HG03354 (cell line): ENCODE measurements around the gene DGKZ.

ENCODE experiments used
- ATAC-seq: cut with Tn5 transposase; IDR thresholded peaks from one replicate; pipeline ENCODE4 v1.9.1; 2021; ENCODE audit warnings: mild to moderate bottlenecking; ENCODE audit not compliant: unreplicated experiment, poor library complexity, severe bottlenecking

Gene DGKZ

GRCh38 chr11:46326813-46327416 is 20.3 kb upstream of the DGKZ start:
- ATAC-seq = no peak

- ATAC-seq = no peak
Observed at GRCh38 chr11:46327829-46328228, 19.4 kb upstream of the DGKZ start.

DNA sequence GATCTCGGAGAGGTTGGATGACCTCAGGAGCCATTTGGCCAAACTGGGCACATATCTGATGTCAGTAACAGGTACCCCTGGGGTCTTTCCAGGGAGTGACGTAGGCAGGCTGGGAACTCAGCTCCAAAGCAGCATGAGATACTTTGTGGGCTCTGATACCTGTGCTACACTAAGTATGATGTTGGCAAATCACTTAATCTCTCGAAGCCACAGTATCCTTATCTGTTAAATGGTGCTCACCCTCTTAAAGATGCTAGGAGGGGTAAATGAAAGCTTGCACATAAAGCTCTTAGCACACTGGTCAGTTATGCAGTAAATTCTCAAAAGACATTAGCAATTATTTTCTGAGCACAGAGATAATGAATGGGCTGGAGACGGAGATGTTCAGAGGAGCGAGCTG is 17.1 kb upstream of the DGKZ start:
- no peak for ATAC-seq

DNA sequence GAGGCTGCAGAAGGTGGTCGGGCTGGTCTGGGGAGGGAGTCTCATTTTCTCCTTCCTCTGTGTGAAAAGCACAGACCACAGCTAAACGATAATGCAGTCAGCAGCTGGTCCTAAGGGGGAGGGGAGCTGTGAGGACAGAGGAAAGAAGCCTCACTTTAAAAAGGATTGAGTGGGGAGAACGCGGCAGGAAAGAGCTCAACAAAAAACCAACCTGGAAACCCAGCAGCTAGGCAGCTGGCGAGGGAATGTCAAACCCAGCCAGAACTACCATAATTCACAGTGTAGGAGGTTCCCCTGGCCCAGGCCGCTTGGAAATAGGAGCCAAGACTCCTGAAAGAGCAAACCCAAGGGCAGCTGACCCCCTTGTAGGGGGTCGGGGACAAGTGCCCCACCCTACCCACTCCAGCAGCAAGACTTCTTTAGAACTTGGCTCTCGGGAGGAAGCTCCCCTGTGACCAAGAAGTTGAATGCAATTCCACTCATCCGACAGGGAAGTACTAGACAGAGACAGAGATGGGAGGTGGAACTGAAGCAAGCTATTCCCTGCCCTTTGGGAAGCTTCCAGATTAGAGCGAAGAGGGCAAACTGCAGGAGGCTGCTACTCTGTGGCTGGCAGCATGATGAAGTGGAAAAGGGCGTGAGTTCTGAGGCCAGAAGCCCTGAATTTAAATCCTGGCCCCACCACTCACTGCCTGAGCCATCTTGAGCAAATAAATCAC is 16.5 kb upstream of the DGKZ start:
- no peak for ATAC-seq

DNA sequence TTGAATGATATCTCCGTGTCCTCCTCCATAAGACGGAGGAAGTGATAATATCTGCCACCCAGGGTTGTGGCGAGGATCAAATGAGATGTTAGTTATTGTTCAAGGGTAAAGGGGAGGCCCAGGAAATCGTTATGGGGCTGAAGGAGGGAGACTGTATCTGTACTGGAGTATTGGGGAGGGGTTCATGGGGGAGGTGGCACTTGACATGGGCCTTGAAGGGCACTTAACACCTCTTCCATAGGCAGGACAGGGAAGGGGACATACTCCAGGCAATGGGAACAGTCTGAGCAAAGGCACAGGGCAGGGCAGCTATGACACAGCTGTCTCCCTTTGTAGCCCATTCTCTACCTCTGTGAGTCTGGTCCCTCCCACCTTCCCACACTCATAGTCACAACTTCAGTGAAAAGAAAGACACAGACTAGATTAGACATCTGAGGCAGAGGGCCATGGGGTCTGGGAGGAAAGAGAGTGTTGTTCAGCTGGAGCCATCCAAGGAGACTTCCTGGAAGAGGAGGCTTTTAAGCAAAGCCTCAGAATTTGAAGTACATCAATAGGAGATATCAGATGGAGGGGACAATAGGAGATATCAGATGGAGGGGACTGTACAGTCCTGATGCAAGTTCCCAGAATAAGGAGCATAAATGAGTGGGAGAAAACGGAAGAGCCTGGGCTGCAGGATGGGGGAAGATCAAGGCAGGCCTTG is 15.8 kb upstream of the DGKZ start:
- no peak for ATAC-seq

- ATAC-seq = no peak
Observed at GRCh38 chr11:46332093-46332567, 15.1 kb upstream of the DGKZ start.

DNA sequence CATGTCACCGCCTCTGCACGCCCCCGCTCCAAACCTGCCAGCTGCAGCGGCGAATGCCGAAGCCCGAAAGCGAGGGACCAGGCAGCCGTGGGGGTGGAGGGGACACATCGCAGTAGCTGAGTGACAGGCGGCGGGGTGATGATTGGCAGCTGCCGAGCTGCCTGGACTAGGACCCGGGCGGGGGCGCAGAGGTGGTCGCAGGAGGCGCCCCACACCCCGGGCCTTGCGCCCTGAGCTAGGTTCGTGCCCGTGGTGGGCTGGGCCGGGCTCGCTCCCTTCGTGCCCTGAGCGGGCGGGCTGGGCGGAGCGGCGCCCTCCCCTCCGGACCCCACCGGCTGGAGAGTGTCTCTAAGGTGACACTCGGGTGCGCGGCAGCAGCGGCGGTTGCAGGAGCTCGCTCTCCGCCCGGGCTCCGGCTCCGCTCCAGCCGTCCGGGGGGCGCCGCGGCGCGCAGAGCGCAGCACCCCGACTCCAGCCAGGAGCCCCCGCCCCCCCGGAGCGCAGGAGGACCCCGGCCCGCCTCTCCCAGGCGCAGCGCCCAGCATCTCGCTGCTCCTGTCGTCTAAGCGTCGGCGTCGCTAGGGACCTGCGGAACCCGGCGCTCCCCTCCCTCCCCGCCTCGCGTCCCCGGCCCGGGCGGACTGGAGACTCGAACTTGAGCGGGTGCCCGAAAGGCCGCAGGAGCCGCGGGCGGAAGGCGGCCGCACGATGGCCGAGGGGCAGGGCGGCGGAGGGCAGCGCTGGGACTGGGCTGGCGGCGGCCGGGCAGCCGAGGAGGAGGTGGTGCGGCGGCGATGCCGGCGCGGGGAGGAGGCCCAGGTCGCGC is 14.5 kb upstream of the DGKZ start:
- ATAC-seq = no peak

DNA sequence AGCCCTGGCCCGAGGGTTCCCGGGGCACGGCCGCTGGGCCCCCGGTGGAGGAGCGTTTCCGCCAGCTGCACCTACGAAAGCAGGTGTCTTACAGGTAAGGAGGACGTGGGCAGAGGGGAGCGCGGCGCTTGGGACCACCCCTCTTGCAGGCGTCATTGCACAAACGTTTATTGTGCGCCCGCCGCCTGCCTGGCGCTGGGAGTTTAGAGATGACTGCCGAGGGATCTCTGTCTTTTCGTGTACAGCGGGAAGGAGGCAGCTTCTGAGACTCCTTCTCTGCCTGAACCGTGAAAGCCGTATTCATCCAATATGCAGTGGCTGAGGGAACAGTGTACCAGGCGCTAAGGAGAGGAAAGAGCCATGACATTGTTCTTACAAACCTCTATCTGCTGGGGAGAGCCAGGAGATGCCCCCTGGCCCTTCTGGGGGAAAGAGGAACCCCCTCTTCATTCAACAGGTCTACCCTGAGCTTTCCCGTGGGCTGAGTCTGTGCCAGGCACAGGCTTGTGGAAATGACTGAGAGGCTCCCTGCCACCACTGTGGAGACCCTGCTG is 13.8 kb upstream of the DGKZ start:
- no peak for ATAC-seq

DNA sequence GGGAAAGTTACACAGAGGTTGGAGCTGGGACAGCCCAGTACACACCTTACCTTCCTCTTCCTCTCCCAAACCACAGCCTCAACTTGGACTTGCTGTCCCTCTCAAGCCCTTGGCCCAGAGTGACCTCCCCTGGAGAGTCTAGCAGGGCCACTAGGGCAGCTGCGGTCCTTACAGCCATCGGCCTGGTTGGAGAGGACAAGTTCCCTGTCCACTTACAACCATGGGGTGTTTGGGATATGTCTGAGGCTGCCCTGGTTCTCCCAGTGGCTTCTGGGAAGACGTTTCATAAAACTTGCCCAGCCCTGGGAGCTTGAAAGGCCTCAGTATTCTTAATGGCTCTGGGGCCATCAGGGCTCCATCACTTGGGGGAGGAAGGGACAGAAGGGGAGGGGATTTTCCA is 13.1 kb upstream of the DGKZ start:
- ATAC-seq = no peak

DNA sequence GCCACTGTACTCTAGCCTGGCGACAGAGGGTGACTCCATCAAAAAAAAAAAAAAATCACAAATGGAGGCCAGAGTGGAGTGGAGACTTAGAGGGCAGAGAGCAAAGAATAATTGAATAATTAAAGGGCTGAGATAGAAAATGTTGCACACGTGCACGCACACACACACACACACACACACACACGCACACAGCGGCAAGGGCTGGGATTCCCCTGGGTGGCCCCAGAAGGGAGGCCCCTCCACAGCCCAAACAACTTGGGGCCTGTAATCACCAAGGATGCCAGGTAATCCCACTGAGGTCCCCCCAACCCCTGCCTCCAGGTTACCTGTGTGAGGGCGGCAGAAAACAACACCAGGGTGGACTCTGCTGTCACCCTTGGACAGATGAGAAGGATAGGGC is 12.0 kb upstream of the DGKZ start:
- no peak for ATAC-seq

- ATAC-seq = no peak
Observed at GRCh38 chr11:46335890-46336562, 11.2 kb upstream of the DGKZ start.

- ATAC-seq = no peak
Observed at GRCh38 chr11:46336563-46337180, 10.6 kb upstream of the DGKZ start.

DNA sequence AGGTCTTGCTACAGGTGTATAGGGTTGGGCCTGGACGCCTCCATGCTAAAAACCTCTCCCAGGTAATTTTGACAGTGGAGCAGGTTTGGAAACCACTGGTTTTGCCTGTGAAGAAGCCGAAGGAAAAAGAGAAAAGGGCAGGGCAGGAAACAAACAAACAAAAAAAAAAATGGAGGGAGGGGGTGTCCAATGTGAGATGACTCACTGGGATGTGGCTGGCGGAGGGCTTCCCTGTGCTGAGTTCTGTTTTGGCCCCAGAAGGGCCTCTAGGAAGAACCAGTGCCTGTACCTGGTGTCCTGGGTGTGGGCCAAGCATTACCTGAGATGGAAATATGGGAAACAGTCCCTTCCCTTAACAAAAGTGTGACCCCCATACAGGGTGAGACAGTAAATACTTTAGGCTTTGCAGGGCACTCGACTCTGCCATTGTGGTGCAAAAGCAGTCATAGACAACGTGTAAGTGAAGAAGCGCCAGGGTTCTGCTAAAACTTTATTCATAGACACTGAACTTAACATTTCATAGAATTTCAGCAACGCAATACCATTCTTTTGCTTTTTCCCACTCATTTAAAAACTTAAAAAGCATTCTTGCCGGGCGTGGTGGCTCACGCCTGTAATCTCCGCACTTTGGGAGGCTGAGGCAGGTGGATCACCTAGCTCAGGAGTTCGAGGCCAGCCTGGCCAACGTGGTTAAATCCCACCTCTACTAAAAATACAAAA is 9.5 kb upstream of the DGKZ start:
- ATAC-seq = no peak

DNA sequence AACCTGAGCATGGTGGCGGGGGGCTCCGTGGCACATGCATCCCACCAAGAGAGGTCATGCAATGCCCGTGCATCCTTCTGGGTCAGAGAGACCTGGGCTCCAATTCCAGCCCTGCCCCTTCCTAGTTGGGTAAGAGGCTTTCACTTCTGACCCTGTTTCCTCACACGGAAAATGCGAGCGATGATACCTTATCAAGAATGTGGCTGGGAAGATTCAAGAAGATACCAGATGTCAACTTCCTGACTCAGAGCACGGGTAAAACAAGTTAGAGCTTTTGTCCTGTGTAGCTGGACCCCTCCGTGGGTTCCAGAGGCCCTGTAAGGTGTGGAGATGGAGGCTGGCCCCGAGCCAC is 8.7 kb upstream of the DGKZ start:
- no peak for ATAC-seq

- ATAC-seq = no peak
Observed at GRCh38 chr11:46338988-46339666, 8.1 kb upstream of the DGKZ start.

GRCh38 chr11:46339816-46340215 is 7.4 kb upstream of the DGKZ start:
- no peak for ATAC-seq

- ATAC-seq = no peak
Observed at GRCh38 chr11:46341454-46341853, 5.8 kb upstream of the DGKZ start.

GRCh38 chr11:46342239-46342638 is 5.0 kb upstream of the DGKZ start:
- no peak for ATAC-seq
